ENCODE measurements around the gene TOB2.
"Not testable (repeated sequence)": the region's sequence is repeated elsewhere in the genome, so short reads cannot be mapped to it uniquely, and the experiment has no call there.

Gene TOB2

GRCh38 chr22:41425660-41426365 lies 20.8 kb downstream of the TOB2 start:
- peak; percentile 53 for DNase-seq

GRCh38 chr22:41418717-41419116 lies 27.9 kb downstream of the TOB2 start:
- DNase-seq, result no peak

- no peak for DNase-seq
These were observed 28.8 kb downstream of the TOB2 start for GRCh38 chr22:41417622-41418390.

- no peak for DNase-seq
These were observed 31.0 kb downstream of the TOB2 start for GRCh38 chr22:41415554-41415953.

- DNase-seq, result no peak
These were observed 35.4 kb downstream of the TOB2 start for GRCh38 chr22:41411021-41411851.

GRCh38 chr22:41410311-41410751 lies 36.3 kb downstream of the TOB2 start:
- DNase-seq, result no peak

GRCh38 chr22:41408665-41409064 lies 37.9 kb downstream of the TOB2 start:
- DNase-seq, result no peak

GRCh38 chr22:41407433-41407832 lies 39.2 kb downstream of the TOB2 start:
- DNase-seq, result no peak

GRCh38 chr22:41406410-41406809 lies 40.2 kb downstream of the TOB2 start:
- no peak for DNase-seq

GRCh38 chr22:41405588-41405987 lies 41.0 kb downstream of the TOB2 start:
- DNase-seq, result peak; percentile 54

- peak; percentile 91 for DNase-seq
These were observed 42.9 kb downstream of the TOB2 start for GRCh38 chr22:41403532-41404318.

GRCh38 chr22:41402851-41403250 lies 43.8 kb downstream of the TOB2 start:
- DNase-seq, result not testable (repeated sequence)

GRCh38 chr22:41401781-41402648 lies 44.6 kb downstream of the TOB2 start:
- no peak for DNase-seq

- DNase-seq, result no peak
These were observed 47.7 kb downstream of the TOB2 start for GRCh38 chr22:41398921-41399320.

- no peak for DNase-seq
These were observed 49.3 kb downstream of the TOB2 start for GRCh38 chr22:41397143-41397811.

- DNase-seq, result no peak
These were observed 50.9 kb downstream of the TOB2 start for GRCh38 chr22:41395531-41396240.

- no peak for DNase-seq
These were observed 52.6 kb downstream of the TOB2 start for GRCh38 chr22:41394012-41394356.

GRCh38 chr22:41387341-41387740 lies 59.3 kb downstream of the TOB2 start:
- DNase-seq, result no peak

GRCh38 chr22:41384128-41384527 lies 62.5 kb downstream of the TOB2 start:
- DNase-seq, result no peak
